Hematopoietic multipotent progenitor cell treated with erythropoietin and hydrocortisone succinate and interleukin-3 and kit ligand, for 15 days (in vitro differentiated cells): ENCODE data around the gene PPM1L.
"Not testable (repeated sequence)": the region's sequence is repeated elsewhere in the genome, so short reads cannot be mapped to it uniquely, and the experiment has no call there.

Source experiments
- DNase-seq: peaks from one replicate; pipeline ENCODE4 v3.0.0-alpha.2; 2015; ENCODE audit warnings: low spot score

The PPM1L gene

GRCh38 chr3:160755776-160756304 is at the start of gene PPM1L:
TSS of gene PPM1L (plus strand) at chr3:160756231.
- peak; percentile 51 for DNase-seq

GRCh38 chr3:160707187-160707794 is 48.7 kb upstream of the PPM1L start:
- DNase-seq, result peak; percentile 57

GRCh38 chr3:160709477-160710182 is 46.4 kb upstream of the PPM1L start:
- no peak for DNase-seq

- DNase-seq, result not testable (repeated sequence)
Observed at GRCh38 chr3:160713144-160713543, 42.9 kb upstream of the PPM1L start.

- DNase-seq, result no peak
Observed at GRCh38 chr3:160719710-160720109, 36.3 kb upstream of the PPM1L start.

GRCh38 chr3:160720123-160720746 is 35.8 kb upstream of the PPM1L start:
- DNase-seq, result no peak

- no peak for DNase-seq
Observed at GRCh38 chr3:160722331-160722730, 33.7 kb upstream of the PPM1L start.

- DNase-seq, result no peak
Observed at GRCh38 chr3:160725338-160725737, 30.7 kb upstream of the PPM1L start.

GRCh38 chr3:160735826-160736225 is 20.2 kb upstream of the PPM1L start:
- no peak for DNase-seq

- no peak for DNase-seq
Observed at GRCh38 chr3:160738048-160738447, 18.0 kb upstream of the PPM1L start.

- no peak for DNase-seq
Observed at GRCh38 chr3:160739079-160739478, 17.0 kb upstream of the PPM1L start.

- no peak for DNase-seq
Observed at GRCh38 chr3:160746976-160747375, 9.1 kb upstream of the PPM1L start.

- peak; percentile 83 for DNase-seq
Observed at GRCh38 chr3:160747422-160747821, 8.6 kb upstream of the PPM1L start.

GRCh38 chr3:160748231-160748630 is 7.8 kb upstream of the PPM1L start:
- peak; percentile 52 for DNase-seq

GRCh38 chr3:160748787-160749186 is 7.2 kb upstream of the PPM1L start:
- DNase-seq, result no peak

- no peak for DNase-seq
Observed at GRCh38 chr3:160753953-160754352, 2.1 kb upstream of the PPM1L start.

- DNase-seq, result peak; percentile 29
Observed at GRCh38 chr3:160754371-160754854, 1.6 kb upstream of the PPM1L start.

GRCh38 chr3:160754855-160755747 is 930 bp upstream of the PPM1L start:
- DNase-seq, result peak; percentile 91

GRCh38 chr3:160757233-160758106 is 1.4 kb downstream of the PPM1L start:
- DNase-seq, result no peak

GRCh38 chr3:160758929-160759577 is 3.0 kb downstream of the PPM1L start:
- DNase-seq, result no peak
